Activated B cell treated with CpG ODN at 0.5 μM for 24 hours (primary cell): ENCODE results near the gene TFE3. TPM values are rescaled to one million over a fixed set of nuclear protein-coding genes. Genes with fewer than 3 reads are reported as not detected.

ENCODE experiments used
- ATAC-seq: fragments of 200-7000 bp; cut with Tn5 transposase; one replicate; pipeline ENCODE4 v1.10.0; 2021; ENCODE audit warnings: low read depth, mild to moderate bottlenecking, moderate library complexity
- CTCF ChIA-PET: fragments of 350-600 bp; sonication (Branson Sonifier 250); formaldehyde crosslinking; loops from one replicate; lab custom pipeline; 2021; ENCODE audit warnings: antibody characterized with exemption; lab: Charles Lee
- POLR2A ChIA-PET: fragments of 350-600 bp; sonication (Branson Sonifier 250); formaldehyde crosslinking; loops from one replicate; lab custom pipeline; 2021; ENCODE audit warnings: antibody characterized with exemption; lab: Charles Lee
- DNase-seq: peaks from one replicate; pipeline ENCODE4 v3.0.0; 2022
- H3K27ac Mint-ChIP-seq: one replicate; pipeline ENCODE4 v1.8.0; 2020; ENCODE audit warnings: mixed read lengths
- H3K27me3 Mint-ChIP-seq: one replicate; pipeline ENCODE4 v1.8.0; 2021; ENCODE audit warnings: mixed read lengths
- H3K36me3 Mint-ChIP-seq: one replicate; pipeline ENCODE4 v1.8.0; 2021; ENCODE audit warnings: low read depth, mixed read lengths
- H3K4me1 Mint-ChIP-seq: one replicate; pipeline ENCODE4 v1.8.0; 2021; ENCODE audit warnings: mixed read lengths
- H3K4me3 Mint-ChIP-seq: one replicate; pipeline ENCODE4 v1.8.0; 2020; ENCODE audit warnings: mild to moderate bottlenecking, mixed read lengths
- H3K9me3 Mint-ChIP-seq: one replicate; pipeline ENCODE4 v1.8.0; 2020; ENCODE audit warnings: mixed read lengths
- intact Hi-C: fragments of 100-400 bp; cut with micrococcal nuclease; formaldehyde crosslinking; loops from one replicate; pipeline ENCODE4 v1.15.1; 2024
- total RNA-seq: library from RNA; stranded (reverse); gene quantifications from 2 replicates; pipeline ENCODE4 v1.2.3, GENCODE V29; 2022
- TF ChIP-seq, protein P1 (sequence below): fragments of 200-600 bp; IDR thresholded peaks from one replicate; pipeline ENCODE4 v1.8.0; 2022; ENCODE audit warnings: antibody characterized with exemption, mild to moderate bottlenecking

TFE3 gene
- total RNA-seq, 1 donor from 2014 or later: 33.3 TPM

DNA sequence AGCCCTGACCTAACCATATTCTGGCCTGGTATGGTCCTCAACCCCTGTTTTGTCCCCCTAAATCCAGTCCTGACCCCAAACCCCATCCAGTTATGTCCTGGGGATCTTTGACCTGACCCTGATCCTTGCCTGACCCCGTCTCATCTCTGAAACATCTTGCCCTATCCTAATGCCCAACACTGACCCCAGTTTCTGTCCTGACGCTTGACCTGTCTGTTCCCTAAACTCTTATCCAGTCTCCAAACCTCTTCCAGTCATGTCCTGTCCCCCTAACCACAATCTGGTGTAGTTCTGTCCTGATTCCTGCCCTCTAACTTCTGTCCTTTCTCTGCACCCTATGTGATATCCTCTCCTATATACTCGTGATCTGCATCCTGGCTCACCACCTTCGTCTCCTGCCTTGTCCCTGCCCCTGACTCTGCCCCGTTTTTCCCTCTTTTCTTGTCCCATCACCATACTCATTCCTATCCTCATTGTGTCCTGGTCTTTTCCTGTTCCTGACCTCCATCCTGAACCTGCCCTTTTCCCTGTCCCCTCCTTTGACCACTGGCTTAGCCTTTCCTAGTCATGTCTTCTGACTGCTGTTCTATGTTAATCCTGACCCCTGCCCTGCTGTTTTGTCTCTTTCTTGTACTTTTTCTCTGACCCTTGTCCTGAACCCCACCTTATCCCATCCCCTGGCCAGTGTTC, 11.1 kb upstream of the TFE3 start:
- intact Hi-C loops: no loop called here
- Mint-ChIP-seq H3K4me3 (peak overlapping the region; percentile 81), H3K27me3 (no peaks in the 10 kb centered on the region), H3K9me3 (no peaks in the 10 kb centered on the region), H3K27ac (peak overlapping the region; percentile 85), H3K4me1 (peaks cover 25% of the 10 kb centered on the region), H3K36me3 (no peaks in the 10 kb centered on the region)
- ChIA-PET POLR2A (no interaction called here), CTCF (no interaction called here)
- DNase-seq (no peak), ATAC-seq (no peak)
- TF ChIP-seq, protein P1, sequence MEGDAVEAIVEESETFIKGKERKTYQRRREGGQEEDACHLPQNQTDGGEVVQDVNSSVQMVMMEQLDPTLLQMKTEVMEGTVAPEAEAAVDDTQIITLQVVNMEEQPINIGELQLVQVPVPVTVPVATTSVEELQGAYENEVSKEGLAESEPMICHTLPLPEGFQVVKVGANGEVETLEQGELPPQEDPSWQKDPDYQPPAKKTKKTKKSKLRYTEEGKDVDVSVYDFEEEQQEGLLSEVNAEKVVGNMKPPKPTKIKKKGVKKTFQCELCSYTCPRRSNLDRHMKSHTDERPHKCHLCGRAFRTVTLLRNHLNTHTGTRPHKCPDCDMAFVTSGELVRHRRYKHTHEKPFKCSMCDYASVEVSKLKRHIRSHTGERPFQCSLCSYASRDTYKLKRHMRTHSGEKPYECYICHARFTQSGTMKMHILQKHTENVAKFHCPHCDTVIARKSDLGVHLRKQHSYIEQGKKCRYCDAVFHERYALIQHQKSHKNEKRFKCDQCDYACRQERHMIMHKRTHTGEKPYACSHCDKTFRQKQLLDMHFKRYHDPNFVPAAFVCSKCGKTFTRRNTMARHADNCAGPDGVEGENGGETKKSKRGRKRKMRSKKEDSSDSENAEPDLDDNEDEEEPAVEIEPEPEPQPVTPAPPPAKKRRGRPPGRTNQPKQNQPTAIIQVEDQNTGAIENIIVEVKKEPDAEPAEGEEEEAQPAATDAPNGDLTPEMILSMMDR: no peak

DNA sequence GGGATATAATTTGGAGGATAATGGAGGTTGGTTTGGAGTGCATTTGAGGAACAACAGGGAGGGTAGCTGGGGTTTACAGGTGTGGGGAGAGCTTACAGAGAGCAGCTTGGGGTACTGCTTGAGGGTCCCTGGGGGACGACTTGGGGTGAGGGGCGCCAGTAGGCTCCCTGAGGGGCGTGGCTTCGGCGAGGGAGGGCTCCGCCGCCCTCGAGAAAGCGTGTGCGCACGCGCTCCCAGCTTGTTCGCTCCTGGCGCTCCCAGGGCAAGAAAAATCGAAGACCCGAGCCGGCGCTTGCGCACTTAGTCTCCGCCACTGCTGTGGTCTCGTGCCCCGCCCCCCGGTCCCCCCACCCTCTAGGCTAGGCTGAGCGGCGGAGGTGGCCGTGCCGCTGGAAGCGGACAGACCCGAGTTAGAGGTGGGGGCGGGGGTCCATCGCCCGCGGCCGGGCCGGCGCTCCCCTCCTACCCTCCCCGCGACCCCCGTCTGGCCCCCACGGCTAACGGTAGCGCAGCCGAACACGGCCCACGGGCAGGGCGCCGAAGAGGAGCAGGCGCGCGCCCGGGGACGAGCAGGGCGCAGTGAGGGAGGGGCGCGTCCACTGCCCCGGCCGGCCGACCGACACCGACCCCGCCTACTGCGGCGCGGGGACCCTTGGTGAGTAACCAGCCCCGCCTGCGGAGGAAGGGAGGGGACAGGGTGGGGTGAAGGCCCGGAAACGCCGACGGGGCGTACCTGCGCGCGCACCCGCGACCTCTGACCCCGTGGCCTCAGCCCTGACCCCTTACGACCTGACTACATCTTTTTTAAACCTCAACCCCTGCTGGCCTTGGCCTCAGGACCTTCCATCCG, 10.3 kb upstream of the TFE3 start:
- ChIA-PET CTCF (no interaction called here), POLR2A (interaction anchor here (0.6 to 1.2 kb wide), 5 partner anchors 10 to 96 kb away, joined by 3 to 12 read pairs (median 5); partner anchors contain the start of genes GRIPAP1, OTUD5 and TFE3)
- ATAC-seq (peak; percentile 79), DNase-seq (peak; percentile 35)
- no peaks in the 10 kb centered on the region for H3K9me3 Mint-ChIP-seq
- no peaks in the 10 kb centered on the region for H3K27me3 Mint-ChIP-seq
- peak overlapping the region; percentile 81 for H3K4me3 Mint-ChIP-seq
- TF ChIP-seq, protein P1: no peak
- H3K27ac Mint-ChIP-seq: peak overlapping the region; percentile 85
- peaks cover 25% of the 10 kb centered on the region for H3K4me1 Mint-ChIP-seq
- no peaks in the 10 kb centered on the region for H3K36me3 Mint-ChIP-seq
- intact Hi-C loops: loop anchor here (1.0 kb wide), 1 partner anchor 10 kb away; the partner anchor contains the start of gene TFE3

DNA sequence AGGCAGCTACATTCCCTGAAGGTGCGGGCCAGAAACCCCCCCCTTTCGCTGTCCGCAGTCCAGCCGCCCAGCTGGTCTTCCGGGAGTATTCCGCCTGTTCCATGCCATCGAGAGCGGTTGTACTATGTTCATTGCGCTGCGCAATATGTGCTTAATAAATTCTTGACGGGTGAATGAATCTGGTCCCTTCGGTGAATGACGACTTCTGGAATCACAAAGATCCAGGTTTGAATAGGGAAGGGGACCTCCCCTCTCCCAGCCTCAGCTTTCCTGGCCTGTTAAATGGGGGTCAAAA, 777 bp upstream of the TFE3 start:
- ATAC-seq (no peak), DNase-seq (no peak)
- TF ChIP-seq, protein P1: no peak
- peaks cover 33% of the 10 kb centered on the region for H3K4me1 Mint-ChIP-seq
- ChIA-PET CTCF (interaction anchor here (1.3 to 2.4 kb wide), 2 partner anchors 42 to 396 kb away, joined by 3 to 8 read pairs; partner anchors contain the start of gene GRIPAP1), POLR2A (interaction anchor here (0.6 to 4.1 kb wide), 12 partner anchors 9 to 355 kb away, joined by 3 to 39 read pairs (median 4); partner anchors contain the start of genes GRIPAP1, OTUD5, PIM2 and PLP2)
- H3K36me3 Mint-ChIP-seq: peaks cover 7% of the 10 kb centered on the region
- intact Hi-C loops: loop anchor here (1.0 to 10.0 kb wide), 11 partner anchors 9 to 396 kb away; partner anchors contain the start of genes GRIPAP1, PQBP1, PRAF2 and TIMM17B
- peak overlapping the region; percentile 82 for H3K27ac Mint-ChIP-seq
- H3K27me3 Mint-ChIP-seq: no peaks in the 10 kb centered on the region
- no peaks in the 10 kb centered on the region for H3K9me3 Mint-ChIP-seq
- peak overlapping the region; percentile 89 for H3K4me3 Mint-ChIP-seq

DNA sequence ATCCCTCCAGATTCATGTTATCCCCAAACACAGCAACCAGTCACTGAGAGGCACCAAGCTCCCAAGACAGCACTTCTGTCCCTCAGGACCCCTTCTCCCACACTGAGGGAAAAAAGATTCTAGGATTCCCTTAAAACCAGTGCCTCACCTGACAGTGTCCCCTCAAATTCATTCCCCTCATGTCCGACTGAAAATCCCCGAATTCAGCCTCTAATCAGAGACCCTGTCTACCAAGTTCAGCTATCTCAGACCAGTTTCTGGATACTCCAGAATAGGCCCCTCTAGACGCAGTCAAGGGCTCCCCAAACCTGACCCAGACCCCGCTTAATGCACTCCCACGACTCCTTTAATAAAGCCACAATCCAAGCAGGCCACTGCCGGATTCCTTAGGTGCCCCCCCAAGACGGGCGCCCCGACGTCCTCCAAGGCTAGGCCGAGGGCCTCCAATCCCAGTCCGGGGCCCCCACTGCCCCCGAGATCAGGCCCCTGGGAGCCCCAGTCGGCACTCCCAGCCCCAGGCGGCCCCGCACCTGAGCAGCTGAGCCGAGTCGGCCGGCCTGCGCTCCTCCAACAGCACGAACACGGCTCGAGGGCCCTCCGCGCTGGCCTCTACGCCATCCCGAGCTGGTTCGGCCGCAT, 457 bp downstream of the TFE3 start:
- ATAC-seq: peak; percentile 1
- H3K4me1 Mint-ChIP-seq: peaks cover 33% of the 10 kb centered on the region
- no peaks in the 10 kb centered on the region for H3K27me3 Mint-ChIP-seq
- ChIA-PET POLR2A (interaction anchor here (0.6 to 4.1 kb wide), 20 partner anchors 11 to 1486 kb away, joined by 3 to 39 read pairs (median 4); partner anchors contain the start of genes GRIPAP1, HDAC6, KCND1 and OTUD5), CTCF (interaction anchor here (0.9 to 2.4 kb wide), 4 partner anchors 40 to 395 kb away, joined by 3 to 8 read pairs (median 3); partner anchors contain the start of genes GRIPAP1 and KCND1)
- H3K36me3 Mint-ChIP-seq: peaks cover 20% of the 10 kb centered on the region
- intact Hi-C loops: loop anchor here (1.0 to 10.0 kb wide), 11 partner anchors 11 to 394 kb away; partner anchors contain the start of genes GRIPAP1, PQBP1, PRAF2 and TIMM17B
- H3K4me3 Mint-ChIP-seq: peak overlapping the region; percentile 89
- no peaks in the 10 kb centered on the region for H3K9me3 Mint-ChIP-seq
- peak overlapping the region; percentile 85 for H3K27ac Mint-ChIP-seq
- TF ChIP-seq, protein P1: no peak
- no peak for DNase-seq
